Ascending aorta (tissue), 2 donors: ENCODE results near the gene FAF2. TPM values are rescaled to one million over a fixed set of nuclear protein-coding genes. Genes with fewer than 3 reads are reported as not detected.

Experiments used
- DNase-seq, 2 donors: peaks; one replicate each; pipeline ENCODE4 v3.0.0-alpha.2; 2019; ENCODE audit warnings: low spot score in 2 of 2
- H3K27ac ChIP-seq, 2 donors: fragments of 200-600 bp; sonication (generic); one replicate each; pipeline ENCODE4 v1.5.1; 2016 to 2017; ENCODE audit warnings: mild to moderate bottlenecking in 1 of 2
- H3K27me3 ChIP-seq: fragments of 200-600 bp; sonication (generic); one replicate; pipeline ENCODE4 v1.5.1; 2017
- H3K36me3 ChIP-seq, 2 donors: fragments of 200-600 bp; sonication (generic); one replicate each; pipeline ENCODE4 v1.5.1; 2016
- H3K4me1 ChIP-seq, 2 donors: fragments of 200-600 bp; sonication (generic); one replicate each; pipeline ENCODE4 v1.5.1; 2016 to 2017; ENCODE audit warnings: mild to moderate bottlenecking in 1 of 2
- H3K4me3 ChIP-seq, 2 donors: fragments of 200-600 bp; sonication (generic); one replicate each; pipeline ENCODE4 v1.5.1; 2016 to 2017; ENCODE audit warnings: mild to moderate bottlenecking in 1 of 2
- H3K9me3 ChIP-seq, 2 donors: fragments of 200-600 bp; sonication (generic); one replicate each; pipeline ENCODE4 v1.5.1; 2016
- CTCF ChIP-seq, 3 experiments: fragments of 200-600 bp in 2 of 3; fragments of 450-650 bp in 1 of 3; sonication (generic) in 2 of 3; IDR thresholded peaks; one replicate each; pipeline ENCODE4 v1.5.1; 2016 to 2019; ENCODE audit warnings: antibody characterized with exemption in 3 of 3, mild to moderate bottlenecking in 1 of 3, moderate library complexity in 1 of 3
- intact Hi-C: fragments of 100-400 bp; cut with DNase I; formaldehyde crosslinking; loops from one replicate; pipeline ENCODE4 v1.15.1; 2023
- total RNA-seq: library from RNA; depleted of rRNA; stranded (reverse); fragments of >200 nt; gene quantifications from one replicate; pipeline ENCODE4 v1.1.0, GENCODE V29; 2016

Gene FAF2
- total RNA-seq, 1 donor from 2014 or later: 18.7 TPM

GRCh38 chr5:176424181-176424580 lies 24.0 kb upstream of the FAF2 start:
- intact Hi-C loops: no loop called here
- no peaks in the 10 kb centered on the region for H3K27me3 ChIP-seq
- H3K27ac ChIP-seq: peak overlapping the region; percentile 27 to 61
- DNase-seq: no peak
- TF ChIP-seq CTCF (IDR thresholded peaks at IDR 0.05): no peak
- H3K4me1 ChIP-seq: peaks cover 0 to 8% of the 10 kb centered on the region in 2 donors
- no peak overlapping the region for H3K4me3 ChIP-seq
- no peaks in the 10 kb centered on the region for H3K9me3 ChIP-seq
- H3K36me3 ChIP-seq: no peaks in the 10 kb centered on the region

- H3K27me3 ChIP-seq: no peaks in the 10 kb centered on the region
- H3K9me3 ChIP-seq: no peaks in the 10 kb centered on the region
- no peak for DNase-seq
- TF ChIP-seq CTCF (IDR thresholded peaks at IDR 0.05): no peak
- H3K36me3 ChIP-seq: no peaks in the 10 kb centered on the region
- intact Hi-C loops: no loop called here
- peaks cover 0 to 8% of the 10 kb centered on the region in 2 donors for H3K4me1 ChIP-seq
- peak overlapping the region; percentile 49 to 61 for H3K27ac ChIP-seq
- H3K4me3 ChIP-seq: no peak overlapping the region
These were observed 23.0 kb upstream of the FAF2 start for GRCh38 chr5:176425138-176425537.

- intact Hi-C loops: no loop called here
- no peak for TF ChIP-seq CTCF (IDR thresholded peaks at IDR 0.05)
These were observed 22.4 kb upstream of the FAF2 start for GRCh38 chr5:176425791-176426190.

GRCh38 chr5:176426876-176427275 lies 21.3 kb upstream of the FAF2 start:
- intact Hi-C loops: no loop called here
- H3K4me3 ChIP-seq: no peak overlapping the region
- peaks cover 0 to 8% of the 10 kb centered on the region in 2 donors for H3K4me1 ChIP-seq

More at GRCh38 chr5:176425791-176426190, 22.4 kb upstream of the FAF2 start:
- Histone ChIP-seq H3K4me1 (peaks cover 0 to 8% of the 10 kb centered on the region in 2 donors), H3K4me3 (no peak overlapping the region), H3K27ac (peak overlapping the region; percentile 49 to 61), H3K27me3 (no peaks in the 10 kb centered on the region), H3K9me3 (no peaks in the 10 kb centered on the region), H3K36me3 (no peaks in the 10 kb centered on the region)
- no peak for DNase-seq

GRCh38 chr5:176427971-176428370 lies 20.2 kb upstream of the FAF2 start:
- DNase-seq: no peak
- intact Hi-C loops: no loop called here
- no peak overlapping the region for H3K27ac ChIP-seq
- H3K9me3 ChIP-seq: no peaks in the 10 kb centered on the region
- H3K36me3 ChIP-seq: no peaks in the 10 kb centered on the region
- peaks cover 0 to 8% of the 10 kb centered on the region in 2 donors for H3K4me1 ChIP-seq
- TF ChIP-seq CTCF (IDR thresholded peaks at IDR 0.05): no peak
- no peaks in the 10 kb centered on the region for H3K27me3 ChIP-seq
- no peak overlapping the region for H3K4me3 ChIP-seq

More at GRCh38 chr5:176426876-176427275, 21.3 kb upstream of the FAF2 start:
- no peak for TF ChIP-seq CTCF (IDR thresholded peaks at IDR 0.05)
- Histone ChIP-seq H3K36me3 (no peaks in the 10 kb centered on the region), H3K9me3 (no peaks in the 10 kb centered on the region), H3K27me3 (no peaks in the 10 kb centered on the region), H3K27ac (no peak overlapping the region)
- no peak for DNase-seq

DNA sequence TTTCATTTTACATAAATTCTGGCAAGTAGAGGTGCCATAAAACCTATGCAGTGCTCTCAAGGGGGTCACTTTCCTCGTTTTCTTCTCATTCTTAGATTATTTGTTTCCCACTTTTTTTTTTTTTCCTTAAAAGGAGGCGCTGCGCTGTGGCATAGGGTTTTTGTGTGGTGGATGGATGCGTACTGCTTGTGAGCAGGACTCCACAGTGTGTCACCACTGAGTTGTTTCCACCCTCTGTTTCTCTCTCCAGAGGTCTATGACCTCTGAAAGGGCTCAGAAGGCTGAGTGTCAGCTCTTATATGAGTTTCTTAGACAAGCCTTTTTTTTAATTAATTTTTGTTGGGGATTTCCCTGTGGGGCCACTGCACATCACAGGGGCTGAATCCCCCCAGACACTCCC lies 18.2 kb upstream of the FAF2 start:
- intact Hi-C loops: no loop called here
- Histone ChIP-seq H3K27me3 (no peaks in the 10 kb centered on the region), H3K27ac (no peak overlapping the region), H3K9me3 (no peaks in the 10 kb centered on the region), H3K36me3 (no peaks in the 10 kb centered on the region), H3K4me3 (no peak overlapping the region), H3K4me1 (peaks cover 0 to 4% of the 10 kb centered on the region in 2 donors)
- no peak for TF ChIP-seq CTCF (IDR thresholded peaks at IDR 0.05)
- no peak for DNase-seq
